IMR-90 (cell line): ENCODE measurements around the gene FAM162A. TPM values are rescaled to one million over a fixed set of nuclear protein-coding genes. Genes with fewer than 3 reads are reported as not detected.

Experiments
- ATAC-seq: fragments of 200-7000 bp; cut with Tn5 transposase; 2 replicates; pipeline ENCODE4 v1.9.1; 2020; ENCODE audit warnings: low read depth, mild to moderate bottlenecking, moderate library complexity
- BruUV-seq: library from RNA; stranded (reverse); fragments of 400-500 nt; replicated peaks from 2 replicates; lab custom pipeline; 2021; lab: Mats Ljungman, UMichigan
- CTCF ChIA-PET: fragments of 300-600 bp; formaldehyde crosslinking; extraction: SDS; loops from one replicate; lab custom pipeline; 2021; ENCODE audit warnings: antibody characterized with exemption; lab: Yijun Ruan, JAX
- POLR2A ChIA-PET: fragments of 300-600 bp; sonication (Branson Sonifier 250); formaldehyde crosslinking; loops from one replicate; lab custom pipeline; 2022; ENCODE audit warnings: antibody characterized with exemption; ENCODE audit not compliant: unreplicated experiment; lab: Charles Lee
- DNase-seq: peaks from one replicate; pipeline ENCODE4 v3.0.0; 2013
- H2AFZ ChIP-seq: replicated peaks from 2 replicates; pipeline ENCODE3; 2013; ENCODE audit warnings: low read length, mild to moderate bottlenecking; ENCODE audit not compliant: poor library complexity
- H2AK5ac ChIP-seq: 2 replicates; pipeline ENCODE4 v1.6.1; 2013; ENCODE audit warnings: low read depth, low read length, inconsistent platforms
- H2AK9ac ChIP-seq: replicated peaks from 2 replicates; pipeline ENCODE3; 2013; ENCODE audit warnings: mild to moderate bottlenecking, low read depth, low read length, moderate library complexity; ENCODE audit not compliant: poor library complexity
- H2BK120ac ChIP-seq: 2 replicates; pipeline ENCODE4 v1.6.1; 2013; ENCODE audit warnings: low read depth, low read length, inconsistent platforms
- H2BK15ac ChIP-seq: 3 replicates; pipeline ENCODE4 v1.6.1; 2013; ENCODE audit warnings: low read depth, low read length, inconsistent platforms
- H2BK20ac ChIP-seq: 2 replicates; pipeline ENCODE4 v1.6.1; 2013; ENCODE audit warnings: low read depth, mild to moderate bottlenecking, inconsistent platforms, low read length, moderate library complexity
- H2BK5ac ChIP-seq: 2 replicates; pipeline ENCODE4 v1.6.1; 2013; ENCODE audit warnings: mild to moderate bottlenecking, low read depth, low read length, inconsistent platforms; ENCODE audit not compliant: poor library complexity, severe bottlenecking
- H3K14ac ChIP-seq: replicated peaks from 2 replicates; pipeline ENCODE4 v1.6.1; 2013; ENCODE audit warnings: low read depth, low read length, inconsistent platforms
- H3K18ac ChIP-seq: 2 replicates; pipeline ENCODE4 v1.6.1; 2013; ENCODE audit warnings: low read depth, low read length, control low read depth
- H3K23ac ChIP-seq: 2 replicates; pipeline ENCODE4 v1.6.1; 2013; ENCODE audit warnings: low read depth, low read length, inconsistent platforms
- H3K27ac ChIP-seq: 2 replicates; pipeline ENCODE4 v1.5.1; 2013; ENCODE audit warnings: mild to moderate bottlenecking, control low read depth, low read length; ENCODE audit not compliant: insufficient read depth
- H3K27me3 ChIP-seq: 2 replicates; pipeline ENCODE4 v1.6.1; 2013; ENCODE audit warnings: low read length; ENCODE audit not compliant: control insufficient read depth, insufficient read depth
- H3K36me3 ChIP-seq: 2 replicates; pipeline ENCODE4 v1.6.1; 2013; ENCODE audit warnings: low read length, mixed read lengths; ENCODE audit not compliant: control insufficient read depth, insufficient read depth
- H3K4ac ChIP-seq: 2 replicates; pipeline ENCODE4 v1.6.1; 2013; ENCODE audit warnings: low read depth, low read length, inconsistent platforms
- H3K4me1 ChIP-seq: 2 replicates; pipeline ENCODE4 v1.6.1; 2013; ENCODE audit warnings: low read length, mixed read lengths; ENCODE audit not compliant: control insufficient read depth, insufficient read depth
- H3K4me2 ChIP-seq: 2 replicates; pipeline ENCODE4 v1.6.1; 2013; ENCODE audit warnings: low read depth, mild to moderate bottlenecking, control low read depth, low read length, moderate library complexity
- H3K4me3 ChIP-seq: 2 replicates; pipeline ENCODE4 v1.5.1; 2013; ENCODE audit warnings: low read depth, mild to moderate bottlenecking, control low read depth, low read length, moderate library complexity; ENCODE audit not compliant: insufficient read depth
- H3K56ac ChIP-seq: 2 replicates; pipeline ENCODE4 v1.6.1; 2013; ENCODE audit warnings: low read length, inconsistent platforms; ENCODE audit not compliant: insufficient read depth; ENCODE audit errors: extremely low read depth
- H3K79me1 ChIP-seq, 2 experiments: 2 replicates each; pipeline ENCODE4 v1.6.1; 2013; ENCODE audit warnings: low read length in 2 of 2, inconsistent platforms in 1 of 2, low read depth in 1 of 2
- H3K9ac ChIP-seq: 2 replicates; pipeline ENCODE4 v1.6.1; 2013; ENCODE audit warnings: low read depth, low read length, control low read depth
- H3K9me1 ChIP-seq: 2 replicates; pipeline ENCODE4 v1.6.1; 2013; ENCODE audit warnings: low read length, inconsistent platforms; ENCODE audit not compliant: insufficient read depth
- H3K9me3 ChIP-seq: 2 replicates; pipeline ENCODE4 v1.6.1; 2013; ENCODE audit warnings: low read length; ENCODE audit not compliant: control insufficient read depth, insufficient read depth
- H4K20me1 ChIP-seq: 2 replicates; pipeline ENCODE4 v1.6.1; 2013; ENCODE audit warnings: low read length, inconsistent platforms; ENCODE audit not compliant: insufficient read depth
- H4K5ac ChIP-seq: 2 replicates; pipeline ENCODE4 v1.6.1; 2013; ENCODE audit warnings: mild to moderate bottlenecking, low read depth, low read length, control low read depth
- H4K8ac ChIP-seq, 2 experiments: 2 replicates each; pipeline ENCODE4 v1.6.1; 2013; ENCODE audit warnings: low read depth in 2 of 2, low read length in 2 of 2, control low read depth in 1 of 2, inconsistent platforms in 1 of 2
- H4K91ac ChIP-seq: 2 replicates; pipeline ENCODE4 v1.6.1; 2013; ENCODE audit warnings: low read depth, low read length, inconsistent platforms; ENCODE audit not compliant: insufficient read depth
- BHLHE40 ChIP-seq: fragments of 150-350 bp; IDR thresholded peaks from 2 replicates; pipeline ENCODE4 v1.6.1; 2016; ENCODE audit warnings: mild to moderate bottlenecking, low read depth, low read length
- CEBPB ChIP-seq: IDR thresholded peaks from 2 replicates; pipeline ENCODE4 v1.6.1; 2012; ENCODE audit warnings: low read depth, low read length, improper control_type of control experiment
- CHD1 ChIP-seq: IDR thresholded peaks from 2 replicates; pipeline ENCODE4 v1.6.1; 2012; ENCODE audit warnings: low read depth, low read length, improper control_type of control experiment
- CTCF ChIP-seq: conservative IDR thresholded peaks from 2 replicates; pipeline ENCODE4 v1.5.1; 2012; ENCODE audit warnings: mild to moderate bottlenecking, low read depth, low read length, improper control_type of control experiment
- ELK1 ChIP-seq: fragments of 150-350 bp; IDR thresholded peaks from 2 replicates; pipeline ENCODE4 v1.6.1; 2016; ENCODE audit warnings: low read depth, mild to moderate bottlenecking, low read length, moderate library complexity, borderline replicate concordance
- FOS ChIP-seq: fragments of 150-350 bp; IDR thresholded peaks from 2 replicates; pipeline ENCODE4 v1.6.1; 2016; ENCODE audit warnings: low read depth, low read length
- MAFK ChIP-seq: IDR thresholded peaks from 2 replicates; pipeline ENCODE4 v1.6.1; 2012; ENCODE audit warnings: low read depth, low read length, improper control_type of control experiment
- MAZ ChIP-seq: IDR thresholded peaks from 2 replicates; pipeline ENCODE4 v1.6.1; 2012; ENCODE audit warnings: low read depth, mild to moderate bottlenecking, low read length, improper control_type of control experiment, moderate library complexity, borderline replicate concordance
- MXI1 ChIP-seq: IDR thresholded peaks from 2 replicates; pipeline ENCODE4 v1.6.1; 2012; ENCODE audit warnings: low read depth, mild to moderate bottlenecking, low read length, moderate library complexity, borderline replicate concordance
- NFE2L2 ChIP-seq: fragments of 150-350 bp; IDR thresholded peaks from 2 replicates; pipeline ENCODE4 v1.6.1; 2016; ENCODE audit warnings: low read depth, mild to moderate bottlenecking, low read length
- POLR2A ChIP-seq: IDR thresholded peaks from 2 replicates; pipeline ENCODE4 v1.6.1; 2012; ENCODE audit warnings: mild to moderate bottlenecking, low read depth, low read length
- RAD21 ChIP-seq: IDR thresholded peaks from 2 replicates; pipeline ENCODE4 v1.6.1; 2012; ENCODE audit warnings: low read length, improper control_type of control experiment
- RCOR1 ChIP-seq: IDR thresholded peaks from 2 replicates; pipeline ENCODE4 v1.6.1; 2012; ENCODE audit warnings: mild to moderate bottlenecking, low read length, improper control_type of control experiment; ENCODE audit not compliant: insufficient replicate concordance
- RFX5 ChIP-seq: IDR thresholded peaks from 2 replicates; pipeline ENCODE4 v1.8.0; 2012; ENCODE audit warnings: low read depth, mild to moderate bottlenecking, low read length, moderate library complexity
- SMC3 ChIP-seq: fragments of 150-350 bp; IDR thresholded peaks from 2 replicates; pipeline ENCODE4 v1.6.1; 2016; ENCODE audit warnings: low read depth, mild to moderate bottlenecking, antibody characterized with exemption, low read length, moderate library complexity
- USF2 ChIP-seq: fragments of 150-350 bp; IDR thresholded peaks from 2 replicates; pipeline ENCODE4 v1.6.1; 2017; ENCODE audit warnings: mild to moderate bottlenecking, antibody characterized with exemption, low read length, low read depth
- WGBS, 2 experiments: methylation state at CpG; one replicate each; pipeline versions ENCODE4 v1.1.5 to v1.1.7; 2013; ENCODE audit warnings: missing lambda C conversion rate in 2 of 2; ENCODE audit not compliant: insufficient read length in 1 of 2; ENCODE audit errors: extremely low coverage in 2 of 2; 5-methylcytosine and 5-hydroxymethylcytosine counted together
- dilution Hi-C: fragments of 300-500 bp; cut with HindIII; formaldehyde crosslinking; loops from one replicate; pipeline ENCODE4 v1.14.3; 2018; ENCODE audit warnings: low sequenced_read_pairs; ENCODE audit not compliant: unreplicated experiment
- in situ Hi-C: fragments of 300-500 bp; cut with MboI; formaldehyde crosslinking; loops from 3 replicates; pipeline ENCODE4 v1.14.3; 2019; ENCODE audit warnings: low sequenced_read_pairs, inconsistent platforms, mixed read lengths
- intact Hi-C: fragments of 100-400 bp; cut with micrococcal nuclease; formaldehyde crosslinking; loops from 2 replicates; pipeline ENCODE4 v1.10.0; 2022
- polyA plus RNA-seq, 3 experiments: library from polyadenylated mRNA; depleted of rRNA; stranded (reverse); fragments of >200 nt; gene quantifications; 2 replicates each; pipeline ENCODE4 v1.2.3, GENCODE V29; 2012; ENCODE audit warnings: low replicate concordance in 1 of 3
- total RNA-seq: library from RNA; depleted of rRNA; stranded (reverse); fragments of >200 nt; gene quantifications from 2 replicates; pipeline ENCODE4 v1.2.3, GENCODE V29; 2012

The FAM162A gene
- total and polyA plus RNA-seq, 2 of the 4 experiments (the other 2 are of a cell fraction), result 33.9 to 66.8 TPM

- in situ Hi-C loops, result no loop called here
- Histone ChIP-seq H2AK9ac (no peak overlapping the region), H4K8ac (no peak overlapping the region), H3K4me3 (no peak overlapping the region), H4K5ac (no peak overlapping the region), H2BK120ac (no peak overlapping the region), H3K79me1 (peaks cover 18 to 36% of the 10 kb centered on the region in 2 experiments; a peak in 3 of 4 replicates), H3K9me1 (no peaks in the 10 kb centered on the region; the same call in 1 of the 2 replicates), H3K4ac (no peak overlapping the region), H3K9me3 (no peaks in the 10 kb centered on the region), H3K56ac (no peak overlapping the region), H4K20me1 (no peaks in the 10 kb centered on the region), H3K18ac (no peak overlapping the region), H3K27me3 (no peaks in the 10 kb centered on the region), H3K14ac (no peak overlapping the region), H3K27ac (no peak overlapping the region), H2BK20ac (no peak overlapping the region), H2BK15ac (no peak overlapping the region), H2BK5ac (no peak overlapping the region), H2AFZ (no peak overlapping the region), H4K91ac (no peak overlapping the region), H3K23ac (no peak overlapping the region), H3K9ac (no peak overlapping the region), H3K4me1 (peaks cover 2% of the 10 kb centered on the region), H3K36me3 (peaks cover 13% of the 10 kb centered on the region), H2AK5ac (no peak overlapping the region), H3K4me2 (no peak overlapping the region)
- BruUV-seq, result no TSS peak
- no peak for TF ChIP-seq MXI1
- TF ChIP-seq RCOR1, result no peak
- TF ChIP-seq FOS, result no peak
- no peak for TF ChIP-seq CTCF
- no peak for TF ChIP-seq ELK1
- no peak for TF ChIP-seq NFE2L2
- TF ChIP-seq CHD1, result no peak
- no peak for TF ChIP-seq MAFK
- no peak for TF ChIP-seq POLR2A
- TF ChIP-seq RAD21, result no peak
- TF ChIP-seq MAZ, result no peak
- TF ChIP-seq USF2, result no peak
- no peak for TF ChIP-seq SMC3
- no peak for TF ChIP-seq RFX5
- TF ChIP-seq CEBPB, result no peak
- no peak for TF ChIP-seq BHLHE40
- ATAC-seq (no peak), DNase-seq (no peak)
- intact Hi-C loops, result no loop called here
- WGBS, 2 experiments, result no CpG with 5 or more reads among the region's 4 CpGs
- dilution Hi-C loops, result no loop called here
- ChIA-PET CTCF (interaction anchor here (0.6 to 1.2 kb wide), 2 partner anchors 10 to 91 kb away, joined by 4 read pairs; no protein-coding TSS in a partner anchor), POLR2A (interaction anchor here (0.6 to 0.7 kb wide), 2 partner anchors 9 to 18 kb away, joined by 4 to 7 read pairs; no protein-coding TSS in a partner anchor)
Measured at GRCh38 chr3:122421101-122421500, 37.1 kb downstream of the FAM162A start.
